Breast epithelium (tissue), 3 donors: ENCODE results near the gene FKBP2.

Source experiments
- CTCF ChIP-seq, 3 donors: fragments of 450-650 bp; IDR thresholded peaks; one replicate each; pipeline ENCODE4 v1.5.1; 2016 to 2017; ENCODE audit warnings: antibody characterized with exemption in 3 of 3, mild to moderate bottlenecking in 3 of 3, moderate library complexity in 3 of 3
- POLR2AphosphoS5 ChIP-seq, 3 donors: sonication (generic); formaldehyde crosslinking; IDR thresholded peaks; one replicate each; pipeline ENCODE4 v1.6.1; 2017; ENCODE audit warnings: antibody characterized with exemption in 3 of 3

- TF ChIP-seq POLR2AphosphoS5 (IDR thresholded peaks at IDR 0.05) (no peak), CTCF (IDR thresholded peaks at IDR 0.05) (peak; percentile 71 to 90 (median 72))
Observed at GRCh38 chr11:64251016-64251752, 10.3 kb downstream of the FKBP2 start, which contains the start of gene PLCB3.
